Measurements from ENCODE around the gene ISLR.

GRCh38 chr15:74182131-74182530 lies 8.6 kb downstream of the ISLR start:
- TF ChIP-seq POLR2AphosphoS5 (IDR thresholded peaks at IDR 0.05; ENCODE audit: low read depth) (no peak), CTCF (IDR thresholded peaks at IDR 0.05; ENCODE audit: insufficient read depth, low read length) (no peak)
- TF ChIP-seq, protein P1, sequence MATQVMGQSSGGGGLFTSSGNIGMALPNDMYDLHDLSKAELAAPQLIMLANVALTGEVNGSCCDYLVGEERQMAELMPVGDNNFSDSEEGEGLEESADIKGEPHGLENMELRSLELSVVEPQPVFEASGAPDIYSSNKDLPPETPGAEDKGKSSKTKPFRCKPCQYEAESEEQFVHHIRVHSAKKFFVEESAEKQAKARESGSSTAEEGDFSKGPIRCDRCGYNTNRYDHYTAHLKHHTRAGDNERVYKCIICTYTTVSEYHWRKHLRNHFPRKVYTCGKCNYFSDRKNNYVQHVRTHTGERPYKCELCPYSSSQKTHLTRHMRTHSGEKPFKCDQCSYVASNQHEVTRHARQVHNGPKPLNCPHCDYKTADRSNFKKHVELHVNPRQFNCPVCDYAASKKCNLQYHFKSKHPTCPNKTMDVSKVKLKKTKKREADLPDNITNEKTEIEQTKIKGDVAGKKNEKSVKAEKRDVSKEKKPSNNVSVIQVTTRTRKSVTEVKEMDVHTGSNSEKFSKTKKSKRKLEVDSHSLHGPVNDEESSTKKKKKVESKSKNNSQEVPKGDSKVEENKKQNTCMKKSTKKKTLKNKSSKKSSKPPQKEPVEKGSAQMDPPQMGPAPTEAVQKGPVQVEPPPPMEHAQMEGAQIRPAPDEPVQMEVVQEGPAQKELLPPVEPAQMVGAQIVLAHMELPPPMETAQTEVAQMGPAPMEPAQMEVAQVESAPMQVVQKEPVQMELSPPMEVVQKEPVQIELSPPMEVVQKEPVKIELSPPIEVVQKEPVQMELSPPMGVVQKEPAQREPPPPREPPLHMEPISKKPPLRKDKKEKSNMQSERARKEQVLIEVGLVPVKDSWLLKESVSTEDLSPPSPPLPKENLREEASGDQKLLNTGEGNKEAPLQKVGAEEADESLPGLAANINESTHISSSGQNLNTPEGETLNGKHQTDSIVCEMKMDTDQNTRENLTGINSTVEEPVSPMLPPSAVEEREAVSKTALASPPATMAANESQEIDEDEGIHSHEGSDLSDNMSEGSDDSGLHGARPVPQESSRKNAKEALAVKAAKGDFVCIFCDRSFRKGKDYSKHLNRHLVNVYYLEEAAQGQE (IDR thresholded peaks at IDR 0.05; ENCODE audit: insufficient replicate concordance, low read depth) = no peak

All from HL-60 (cell line).